ENCODE measurements around the gene C14orf119.

The C14orf119 gene

GRCh38 chr14:23077962-23078361 lies 17.3 kb upstream of the C14orf119 start:
- Histone ChIP-seq H3K9me3 (ENCODE audit: low read depth, low read length) (no peaks in the 10 kb centered on the region), H3K9ac (ENCODE audit: insufficient read length) (no peak overlapping the region), H3K27ac (no peak overlapping the region; the same call in 1 of the 2 replicates), H3K4me3 (no peak overlapping the region), H3K36me3 (ENCODE audit: insufficient read depth, low read length) (peaks cover 96% of the 10 kb centered on the region)
- no peak for TF ChIP-seq FOXP2 (optimal IDR thresholded peaks at IDR 0.05; ENCODE audit: control extremely low read depth, extremely low read length, insufficient read depth)
- DNase-seq (ENCODE audit: low read depth, low spot score): no peak

DNA sequence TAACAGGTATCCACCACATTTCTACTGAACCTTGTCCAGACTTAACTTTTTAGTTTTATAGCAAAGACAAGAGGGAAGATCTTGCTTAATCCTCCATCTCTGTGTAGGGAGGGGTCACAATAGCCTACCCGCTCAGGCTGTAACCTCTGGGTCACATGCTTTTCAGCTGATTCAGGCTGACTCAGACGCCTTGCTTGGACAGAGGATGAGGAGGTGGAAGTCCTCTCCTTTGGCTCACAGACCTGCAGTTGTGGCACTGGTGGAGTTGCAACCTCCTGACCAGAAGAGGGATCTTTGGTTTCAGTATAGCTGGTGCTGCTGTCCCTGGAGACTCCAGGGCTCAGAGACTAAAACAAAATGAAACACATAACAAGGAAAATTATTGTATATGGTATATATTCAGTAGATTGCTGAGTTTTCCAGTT lies 16.6 kb upstream of the C14orf119 start:
- H3K36me3 ChIP-seq (ENCODE audit: insufficient read depth, low read length): peaks cover 96% of the 10 kb centered on the region
- no peak for DNase-seq (ENCODE audit: low read depth, low spot score)
- H3K9ac ChIP-seq (ENCODE audit: insufficient read length): no peak overlapping the region
- H3K9me3 ChIP-seq (ENCODE audit: low read depth, low read length): no peaks in the 10 kb centered on the region
- no peak overlapping the region for H3K27ac ChIP-seq
- TF ChIP-seq POLR2AphosphoS5 (IDR thresholded peaks at IDR 0.05; ENCODE audit: borderline replicate concordance, low read depth, low read length) (no peak), FOXP2 (optimal IDR thresholded peaks at IDR 0.05; ENCODE audit: control extremely low read depth, extremely low read length, insufficient read depth) (no peak), EZH2 (IDR thresholded peaks at IDR 0.05) (no peak)
- no peak overlapping the region for H3K4me3 ChIP-seq

GRCh38 chr14:23079716-23080115 lies 15.6 kb upstream of the C14orf119 start:
- Histone ChIP-seq H3K27ac (no peak overlapping the region), H3K36me3 (ENCODE audit: insufficient read depth, low read length) (peaks cover 97% of the 10 kb centered on the region), H3K4me3 (no peak overlapping the region), H3K9ac (ENCODE audit: insufficient read length) (no peak overlapping the region), H3K9me3 (ENCODE audit: low read depth, low read length) (no peaks in the 10 kb centered on the region)
- TF ChIP-seq FOXP2 (optimal IDR thresholded peaks at IDR 0.05; ENCODE audit: control extremely low read depth, extremely low read length, insufficient read depth): no peak
- TF ChIP-seq POLR2AphosphoS5 (IDR thresholded peaks at IDR 0.05; ENCODE audit: borderline replicate concordance, low read depth, low read length): no peak
- DNase-seq (ENCODE audit: low read depth, low spot score): no peak

DNA sequence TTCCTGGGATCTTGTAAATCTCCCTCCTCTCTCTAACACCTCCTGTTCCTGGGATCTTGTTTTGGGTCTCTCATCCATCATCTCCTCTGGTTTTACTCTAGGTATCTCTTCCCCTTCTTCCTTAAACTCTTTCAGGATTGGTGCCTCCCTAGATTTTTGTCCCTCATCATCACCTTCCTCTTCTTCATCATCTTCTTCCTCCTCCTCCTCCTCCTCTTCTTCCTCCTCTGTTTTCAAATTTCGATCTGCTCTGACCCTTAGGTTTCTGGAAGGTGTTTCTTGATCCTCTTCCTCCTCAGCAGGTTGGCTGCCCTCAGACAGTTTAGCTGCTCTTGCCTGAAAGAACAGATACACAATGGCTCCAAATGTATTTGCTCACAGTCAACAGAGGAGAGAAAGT lies 14.8 kb upstream of the C14orf119 start:
- Histone ChIP-seq H3K9ac (ENCODE audit: insufficient read length) (no peak overlapping the region), H3K36me3 (ENCODE audit: insufficient read depth, low read length) (peaks cover 97% of the 10 kb centered on the region), H3K27ac (no peak overlapping the region), H3K4me3 (no peak overlapping the region), H3K9me3 (ENCODE audit: low read depth, low read length) (no peaks in the 10 kb centered on the region)
- no peak for DNase-seq (ENCODE audit: low read depth, low spot score)
- TF ChIP-seq EZH2 (IDR thresholded peaks at IDR 0.05) (no peak), POLR2AphosphoS5 (IDR thresholded peaks at IDR 0.05; ENCODE audit: borderline replicate concordance, low read depth, low read length) (no peak), FOXP2 (optimal IDR thresholded peaks at IDR 0.05; ENCODE audit: control extremely low read depth, extremely low read length, insufficient read depth) (no peak)

- Histone ChIP-seq H3K36me3 (ENCODE audit: insufficient read depth, low read length) (peaks cover 97% of the 10 kb centered on the region), H3K9me3 (ENCODE audit: low read depth, low read length) (no peaks in the 10 kb centered on the region), H3K4me3 (no peak overlapping the region), H3K9ac (ENCODE audit: insufficient read length) (no peak overlapping the region), H3K27ac (no peak overlapping the region)
- no peak for TF ChIP-seq EZH2 (IDR thresholded peaks at IDR 0.05)
- TF ChIP-seq POLR2AphosphoS5 (IDR thresholded peaks at IDR 0.05; ENCODE audit: borderline replicate concordance, low read depth, low read length): no peak
- no peak for TF ChIP-seq FOXP2 (optimal IDR thresholded peaks at IDR 0.05; ENCODE audit: control extremely low read depth, extremely low read length, insufficient read depth)
- no peak for DNase-seq (ENCODE audit: low read depth, low spot score)
Observed at GRCh38 chr14:23085458-23085857, 9.8 kb upstream of the C14orf119 start.

GRCh38 chr14:23086565-23086964 lies 8.7 kb upstream of the C14orf119 start:
- H3K4me3 ChIP-seq: no peak overlapping the region
- no peaks in the 10 kb centered on the region for H3K9me3 ChIP-seq (ENCODE audit: low read depth, low read length)
- H3K27ac ChIP-seq: no peak overlapping the region
- H3K36me3 ChIP-seq (ENCODE audit: insufficient read depth, low read length): peaks cover 96% of the 10 kb centered on the region
- no peak for DNase-seq (ENCODE audit: low read depth, low spot score)
- no peak for TF ChIP-seq EZH2 (IDR thresholded peaks at IDR 0.05)
- TF ChIP-seq POLR2AphosphoS5 (IDR thresholded peaks at IDR 0.05; ENCODE audit: borderline replicate concordance, low read depth, low read length): no peak
- TF ChIP-seq FOXP2 (optimal IDR thresholded peaks at IDR 0.05; ENCODE audit: control extremely low read depth, extremely low read length, insufficient read depth): no peak
- no peak overlapping the region for H3K9ac ChIP-seq (ENCODE audit: insufficient read length)

DNA sequence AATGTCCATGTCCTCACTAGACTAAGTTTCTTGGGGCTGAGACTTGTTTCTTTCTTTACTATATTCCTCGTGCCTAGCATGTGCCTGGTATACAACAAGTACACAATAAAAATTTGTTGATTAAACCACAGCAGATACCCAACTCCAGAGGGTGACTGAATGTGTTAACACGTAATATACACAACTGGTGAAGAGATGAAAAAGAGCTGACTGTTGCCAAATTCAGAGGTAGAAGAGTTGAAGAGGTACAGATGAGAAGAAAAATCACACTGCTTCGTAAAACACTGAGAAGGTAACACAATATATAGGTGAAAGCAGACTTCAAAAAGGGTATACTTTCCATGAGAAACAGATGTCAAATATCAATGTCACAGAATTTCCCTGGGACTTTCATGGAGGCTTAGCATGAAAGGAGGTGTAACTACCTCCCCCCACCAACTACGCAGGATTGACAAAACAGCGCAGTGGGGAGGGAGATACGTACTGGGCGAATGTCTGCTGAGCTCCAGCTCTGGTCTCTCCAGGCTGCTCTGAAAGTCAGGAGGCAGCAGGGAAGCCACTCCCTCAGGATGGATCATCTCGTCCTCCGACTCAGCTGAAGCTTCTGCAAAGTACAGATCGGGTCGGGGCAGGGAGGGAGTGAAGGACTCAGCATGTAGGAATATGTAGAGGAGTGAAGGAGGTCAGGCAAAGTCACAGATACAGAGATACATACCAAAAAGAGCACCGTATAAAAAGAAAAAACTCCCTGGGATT lies 5.6 kb upstream of the C14orf119 start:
- Histone ChIP-seq H3K4me3 (no peak overlapping the region), H3K36me3 (ENCODE audit: insufficient read depth, low read length) (peaks cover 86% of the 10 kb centered on the region), H3K9me3 (ENCODE audit: low read depth, low read length) (no peaks in the 10 kb centered on the region), H3K27ac (no peak overlapping the region), H3K9ac (ENCODE audit: insufficient read length) (no peak overlapping the region)
- no peak for DNase-seq (ENCODE audit: low read depth, low spot score)
- TF ChIP-seq EZH2 (IDR thresholded peaks at IDR 0.05): no peak
- TF ChIP-seq FOXP2 (optimal IDR thresholded peaks at IDR 0.05; ENCODE audit: control extremely low read depth, extremely low read length, insufficient read depth): no peak
- TF ChIP-seq POLR2AphosphoS5 (IDR thresholded peaks at IDR 0.05; ENCODE audit: borderline replicate concordance, low read depth, low read length): no peak

DNA sequence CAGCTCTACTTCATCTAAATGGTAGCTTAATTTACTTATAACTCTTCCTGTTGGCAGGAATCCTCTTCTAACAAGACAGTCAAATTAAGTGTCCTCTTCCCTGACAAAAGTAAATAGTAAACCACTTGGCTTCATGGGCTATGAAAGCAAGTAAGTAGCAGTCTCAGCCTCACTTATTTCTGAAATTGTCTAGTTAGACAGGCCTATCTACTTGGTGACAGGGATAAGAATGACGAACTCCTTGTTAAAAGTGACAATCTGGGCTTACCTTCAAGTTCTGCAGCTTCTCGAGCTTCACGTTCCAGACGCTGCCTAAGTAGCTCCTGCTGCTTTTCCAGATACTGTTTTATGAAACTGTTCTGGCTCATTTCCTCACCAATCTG lies 5.1 kb upstream of the C14orf119 start:
- Histone ChIP-seq H3K4me3 (no peak overlapping the region), H3K27ac (no peak overlapping the region), H3K9me3 (ENCODE audit: low read depth, low read length) (no peaks in the 10 kb centered on the region), H3K36me3 (ENCODE audit: insufficient read depth, low read length) (peaks cover 80% of the 10 kb centered on the region), H3K9ac (ENCODE audit: insufficient read length) (no peak overlapping the region)
- TF ChIP-seq FOXP2 (optimal IDR thresholded peaks at IDR 0.05; ENCODE audit: control extremely low read depth, extremely low read length, insufficient read depth): no peak
- no peak for DNase-seq (ENCODE audit: low read depth, low spot score)

Measured in SK-N-MC (cell line).